ENCODE results near the gene BPIFB6. TPM values are rescaled to one million over a fixed set of nuclear protein-coding genes. Genes with fewer than 3 reads are reported as not detected.
"Not testable (repeated sequence)": the region's sequence is repeated elsewhere in the genome, so short reads cannot be mapped to it uniquely, and the experiment has no call there.

The BPIFB6 gene
- total RNA-seq, 1 experiment from 2014 or later: not detected

GRCh38 chr20:33027769-33028751 lies 3.4 kb upstream of the BPIFB6 start:
- DNase-seq (ENCODE audit: low spot score): no peak

GRCh38 chr20:33028875-33029274 lies 2.6 kb upstream of the BPIFB6 start:
- no peak for DNase-seq (ENCODE audit: low spot score)

- no peak for DNase-seq (ENCODE audit: low spot score)
Observed at GRCh38 chr20:33030076-33030475, 1.4 kb upstream of the BPIFB6 start.

GRCh38 chr20:33030569-33030968 lies 879 bp upstream of the BPIFB6 start:
- no peak for DNase-seq (ENCODE audit: low spot score)

DNA sequence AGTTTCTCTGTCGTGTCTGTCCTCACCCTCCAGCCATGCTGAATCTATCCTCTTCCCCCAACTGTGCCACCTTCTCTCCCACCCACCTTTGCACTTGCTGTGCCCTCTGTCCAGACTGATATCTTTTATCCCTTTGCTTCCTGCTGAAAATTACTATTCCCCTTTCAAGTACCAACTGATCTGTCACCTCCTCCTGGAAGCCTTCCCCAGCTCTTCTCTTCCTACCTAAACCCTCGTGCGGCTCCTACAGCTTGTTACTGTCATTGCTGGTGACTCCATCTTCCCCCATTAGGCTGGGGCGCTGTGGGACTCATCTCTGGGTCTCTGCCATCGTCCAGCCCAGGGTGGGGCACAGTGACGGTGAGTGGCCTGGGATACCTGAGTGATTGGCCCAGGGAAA lies 1.1 kb downstream of the BPIFB6 start:
- DNase-seq (ENCODE audit: low spot score): no peak

DNA sequence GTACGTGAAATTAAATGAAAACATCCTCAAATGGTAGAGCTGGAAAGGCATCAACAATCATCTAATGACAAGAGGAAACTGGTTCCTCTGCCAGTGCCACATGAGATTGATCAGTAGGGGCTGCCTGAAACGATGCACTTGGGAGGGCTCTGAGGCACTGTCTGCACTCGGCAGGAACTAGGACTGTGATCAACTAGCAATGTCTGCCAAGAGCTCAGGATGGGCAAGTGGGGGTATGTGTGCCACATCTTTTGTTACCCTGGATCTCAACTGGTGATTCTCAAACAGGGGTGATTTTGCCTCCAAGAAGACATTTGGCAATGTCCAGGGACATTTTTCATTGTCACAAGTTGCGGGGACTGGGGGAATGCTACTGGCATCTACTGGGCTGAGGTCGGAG lies 1.9 kb downstream of the BPIFB6 start:
- no peak for DNase-seq (ENCODE audit: low spot score)

GRCh38 chr20:33034115-33034514 lies 2.7 kb downstream of the BPIFB6 start:
- no peak for DNase-seq (ENCODE audit: low spot score)

GRCh38 chr20:33034901-33035492 lies 3.5 kb downstream of the BPIFB6 start:
- no peak for DNase-seq (ENCODE audit: low spot score)

GRCh38 chr20:33037456-33037855 lies 6.0 kb downstream of the BPIFB6 start:
- DNase-seq (ENCODE audit: low spot score): no peak

DNA sequence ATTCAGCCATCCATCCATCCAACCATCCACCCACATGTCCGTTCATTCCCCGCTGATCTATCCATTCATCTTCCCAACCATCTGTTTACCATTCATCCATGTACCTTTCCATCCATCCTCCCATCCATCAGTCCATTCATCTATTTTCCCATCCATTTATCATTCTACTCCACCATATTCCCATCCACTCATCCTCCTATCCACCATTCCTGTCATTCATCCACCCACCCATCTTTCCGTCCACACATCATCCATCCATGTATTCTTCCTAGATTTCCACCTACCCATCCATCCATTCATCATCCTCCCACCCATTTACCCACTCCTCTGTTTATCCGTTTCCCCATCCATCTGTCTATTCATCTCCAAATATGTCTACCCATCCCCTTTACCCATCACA lies 6.8 kb downstream of the BPIFB6 start:
- DNase-seq (ENCODE audit: low spot score): no peak

DNA sequence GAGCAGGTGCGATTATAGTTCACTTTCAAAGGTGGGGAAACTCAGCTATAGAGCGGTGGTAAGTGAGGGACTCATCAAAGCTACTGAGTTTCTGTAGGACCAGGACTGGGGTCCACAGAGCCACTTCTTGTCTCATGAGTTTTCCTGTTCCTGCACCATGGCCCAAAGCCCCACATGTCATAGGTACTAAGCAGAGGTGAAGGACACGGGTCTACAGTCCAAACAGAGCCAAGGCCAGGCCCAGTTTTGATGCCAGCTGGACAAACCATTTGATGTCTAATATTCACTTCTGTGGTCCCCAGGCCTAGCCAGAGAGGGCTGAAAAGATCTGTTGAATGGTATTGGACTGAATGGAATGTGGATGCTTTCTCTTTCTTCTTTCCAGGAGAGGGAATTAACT lies 11.0 kb downstream of the BPIFB6 start:
- DNase-seq (ENCODE audit: low spot score): no peak

GRCh38 chr20:33042983-33043730 lies 11.7 kb downstream of the BPIFB6 start:
- DNase-seq (ENCODE audit: low spot score): no peak

DNA sequence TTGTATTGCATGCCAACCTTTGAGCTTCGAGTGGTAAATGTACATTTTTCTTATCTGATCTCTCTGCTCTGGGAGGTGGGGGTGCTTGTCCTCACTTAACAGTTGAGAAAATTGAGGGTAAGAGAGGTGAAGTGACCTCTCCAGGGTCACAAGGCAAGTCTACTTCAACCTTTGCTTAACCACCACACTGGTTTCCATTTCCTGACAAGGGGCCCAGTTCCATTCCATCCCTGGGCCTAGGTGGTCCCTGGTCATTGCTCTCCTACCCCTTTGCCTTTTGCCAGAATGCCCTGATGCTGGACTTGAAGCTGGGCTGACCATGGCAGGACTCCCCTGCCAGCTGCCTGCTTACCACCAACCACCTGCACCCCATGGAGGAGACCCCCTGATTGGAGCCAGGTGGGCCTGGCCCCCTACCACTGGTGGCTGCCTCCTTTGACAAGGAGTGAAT lies 12.3 kb downstream of the BPIFB6 start:
- no peak for DNase-seq (ENCODE audit: low spot score)

DNA sequence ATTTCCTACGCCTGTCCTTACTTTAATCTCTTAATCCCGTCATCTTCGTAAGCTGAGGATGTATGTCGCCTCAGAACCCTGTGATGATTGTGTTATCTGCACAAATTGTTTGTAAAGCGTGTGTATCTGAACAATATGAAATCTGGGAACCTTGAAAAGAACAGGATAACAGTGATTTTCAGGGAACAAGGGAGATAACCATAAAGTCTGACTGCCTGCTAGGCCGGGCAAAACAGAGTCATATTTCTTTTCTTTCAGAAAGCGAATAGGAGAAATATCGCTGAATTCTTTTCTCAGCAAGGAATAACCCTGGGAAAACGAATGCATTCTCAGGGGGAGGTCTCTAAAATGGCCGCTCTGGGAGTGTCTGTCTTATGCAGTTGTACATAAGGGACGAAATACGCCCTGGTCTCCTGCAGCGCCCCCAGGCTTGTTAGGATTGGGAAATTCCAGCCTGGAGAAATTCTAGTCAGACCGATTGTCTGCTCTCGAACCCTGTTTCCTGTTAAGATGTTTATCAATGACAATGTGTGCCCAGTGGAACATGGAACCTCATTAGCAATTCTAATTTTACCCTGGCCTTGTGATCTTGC lies 13.8 kb downstream of the BPIFB6 start:
- not testable (repeated sequence) for DNase-seq (ENCODE audit: low spot score)

- DNase-seq (ENCODE audit: low spot score): no peak
Observed at GRCh38 chr20:33046412-33046811, 15.0 kb downstream of the BPIFB6 start.

GRCh38 chr20:33051333-33051732 lies 19.9 kb downstream of the BPIFB6 start:
- DNase-seq (ENCODE audit: low spot score): no peak

GRCh38 chr20:33053291-33054106 lies 22.1 kb downstream of the BPIFB6 start, which contains the start of gene BPIFB3:
Gene BPIFB3, plus strand, starts transcription at chr20:33053903. Its CDS starts 1,533 bp downstream, at chr20:33055436.
- DNase-seq (ENCODE audit: low spot score): no peak

DNA sequence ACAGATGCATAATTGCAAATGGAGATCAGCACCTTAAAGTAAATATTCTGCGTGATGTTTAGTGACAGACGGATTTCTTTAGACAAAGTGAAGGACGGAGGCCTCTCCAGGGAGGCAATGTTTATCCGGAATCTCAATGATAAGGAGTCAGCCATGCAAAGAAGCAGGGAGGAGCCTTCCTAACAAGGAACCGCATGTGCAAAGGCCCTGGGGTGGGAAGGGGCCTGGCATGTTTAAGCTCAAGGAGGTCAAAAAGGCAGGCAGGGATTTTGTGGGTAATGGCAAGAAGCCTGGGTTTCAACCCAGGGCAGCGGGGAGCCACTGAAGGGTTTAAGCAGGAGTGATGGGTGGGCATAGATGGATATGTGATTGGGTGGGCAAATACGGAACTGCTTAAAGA lies 22.9 kb downstream of the BPIFB6 start:
- DNase-seq (ENCODE audit: low spot score): no peak

DNA sequence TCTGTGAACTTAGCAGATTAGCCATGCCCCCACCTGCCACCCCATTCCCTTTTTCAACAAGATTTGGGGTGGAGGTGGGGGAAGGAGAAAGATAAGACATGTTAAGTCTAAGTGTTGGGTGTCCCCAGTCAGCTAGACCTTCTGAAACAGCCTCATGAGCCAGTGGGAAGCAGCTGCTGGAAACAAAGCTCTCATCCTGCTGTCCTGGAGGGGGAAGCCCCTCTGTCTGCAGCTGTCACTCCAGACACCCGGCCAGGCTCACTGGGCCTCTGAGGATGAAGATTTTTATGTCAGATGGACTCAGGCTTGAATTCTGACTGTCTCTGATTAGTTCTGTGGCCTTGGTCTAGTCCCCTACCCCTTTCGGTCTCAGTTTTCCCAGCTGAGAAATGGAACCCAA lies 23.3 kb downstream of the BPIFB6 start:
- DNase-seq (ENCODE audit: low spot score): no peak

- no peak for DNase-seq (ENCODE audit: low spot score)
Observed at GRCh38 chr20:33059136-33059535, 27.7 kb downstream of the BPIFB6 start.
